ENCODE measurements around the gene PKDCC.

- no peak for TF ChIP-seq HDGF (IDR thresholded peaks at IDR 0.05; ENCODE audit: borderline replicate concordance)
- TF ChIP-seq CTBP1 (IDR thresholded peaks at IDR 0.05; ENCODE audit: borderline replicate concordance), result no peak
- no peak for TF ChIP-seq FOXM1 (IDR thresholded peaks at IDR 0.05; ENCODE audit: borderline replicate concordance)
- no peak for TF ChIP-seq ELF4 (IDR thresholded peaks at IDR 0.05)
- no peak for TF ChIP-seq SP1 (IDR thresholded peaks at IDR 0.05)
- TF ChIP-seq BHLHE40 (IDR thresholded peaks at IDR 0.05; ENCODE audit: borderline replicate concordance), result no peak
- no peak for TF ChIP-seq ZNF384 (IDR thresholded peaks at IDR 0.05)
- no peak for TF ChIP-seq TARDBP (IDR thresholded peaks at IDR 0.05)
Observed at GRCh38 chr2:42026272-42026671, 21.5 kb upstream of the PKDCC start.

All from HEK293T (cell line).